WTC11 (cell line): ENCODE measurements around the gene CMC1.

Experiments
- HMGXB4 ChIP-seq: sonication (generic); formaldehyde crosslinking; IDR thresholded peaks from 2 replicates; pipeline ENCODE4 v1.8.1; 2023; ENCODE audit warnings: mild to moderate bottlenecking, moderate library complexity, missing genetic modification reagents
- JUN ChIP-seq: sonication (generic); formaldehyde crosslinking; IDR thresholded peaks from 2 replicates; pipeline ENCODE4 v1.8.0; 2023; ENCODE audit warnings: mild to moderate bottlenecking, missing genetic modification reagents
- TF ChIP-seq, protein P1 (sequence below): fragments of 200-600 bp; IDR thresholded peaks from 2 replicates; pipeline ENCODE4 v1.8.0; 2022; ENCODE audit warnings: antibody characterized with exemption

DNA sequence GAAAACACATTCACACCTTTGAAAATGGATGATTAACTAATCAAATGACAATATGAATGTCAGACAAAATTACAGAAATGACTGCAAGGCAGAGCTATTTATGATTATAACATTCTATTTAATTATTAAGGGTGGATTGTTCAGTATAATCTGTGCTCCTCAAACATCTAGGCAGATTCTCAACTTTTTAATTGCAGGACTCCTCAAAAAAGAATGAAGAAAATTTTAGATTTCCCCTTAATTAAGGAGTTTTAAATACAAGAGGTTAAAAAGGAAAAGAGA lies 22.6 kb upstream of the CMC1 start:
- TF ChIP-seq, protein P1, sequence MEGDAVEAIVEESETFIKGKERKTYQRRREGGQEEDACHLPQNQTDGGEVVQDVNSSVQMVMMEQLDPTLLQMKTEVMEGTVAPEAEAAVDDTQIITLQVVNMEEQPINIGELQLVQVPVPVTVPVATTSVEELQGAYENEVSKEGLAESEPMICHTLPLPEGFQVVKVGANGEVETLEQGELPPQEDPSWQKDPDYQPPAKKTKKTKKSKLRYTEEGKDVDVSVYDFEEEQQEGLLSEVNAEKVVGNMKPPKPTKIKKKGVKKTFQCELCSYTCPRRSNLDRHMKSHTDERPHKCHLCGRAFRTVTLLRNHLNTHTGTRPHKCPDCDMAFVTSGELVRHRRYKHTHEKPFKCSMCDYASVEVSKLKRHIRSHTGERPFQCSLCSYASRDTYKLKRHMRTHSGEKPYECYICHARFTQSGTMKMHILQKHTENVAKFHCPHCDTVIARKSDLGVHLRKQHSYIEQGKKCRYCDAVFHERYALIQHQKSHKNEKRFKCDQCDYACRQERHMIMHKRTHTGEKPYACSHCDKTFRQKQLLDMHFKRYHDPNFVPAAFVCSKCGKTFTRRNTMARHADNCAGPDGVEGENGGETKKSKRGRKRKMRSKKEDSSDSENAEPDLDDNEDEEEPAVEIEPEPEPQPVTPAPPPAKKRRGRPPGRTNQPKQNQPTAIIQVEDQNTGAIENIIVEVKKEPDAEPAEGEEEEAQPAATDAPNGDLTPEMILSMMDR, result no peak
- TF ChIP-seq JUN, result no peak
- no peak for TF ChIP-seq HMGXB4 (CRISPR knock-in tag)
